Measurements from ENCODE around the gene AMOTL2. TPM values are rescaled to one million over a fixed set of nuclear protein-coding genes. Genes with fewer than 3 reads are reported as not detected.

The AMOTL2 gene
- polyA plus RNA-seq, 1 donor, result 38.9 TPM

DNA sequence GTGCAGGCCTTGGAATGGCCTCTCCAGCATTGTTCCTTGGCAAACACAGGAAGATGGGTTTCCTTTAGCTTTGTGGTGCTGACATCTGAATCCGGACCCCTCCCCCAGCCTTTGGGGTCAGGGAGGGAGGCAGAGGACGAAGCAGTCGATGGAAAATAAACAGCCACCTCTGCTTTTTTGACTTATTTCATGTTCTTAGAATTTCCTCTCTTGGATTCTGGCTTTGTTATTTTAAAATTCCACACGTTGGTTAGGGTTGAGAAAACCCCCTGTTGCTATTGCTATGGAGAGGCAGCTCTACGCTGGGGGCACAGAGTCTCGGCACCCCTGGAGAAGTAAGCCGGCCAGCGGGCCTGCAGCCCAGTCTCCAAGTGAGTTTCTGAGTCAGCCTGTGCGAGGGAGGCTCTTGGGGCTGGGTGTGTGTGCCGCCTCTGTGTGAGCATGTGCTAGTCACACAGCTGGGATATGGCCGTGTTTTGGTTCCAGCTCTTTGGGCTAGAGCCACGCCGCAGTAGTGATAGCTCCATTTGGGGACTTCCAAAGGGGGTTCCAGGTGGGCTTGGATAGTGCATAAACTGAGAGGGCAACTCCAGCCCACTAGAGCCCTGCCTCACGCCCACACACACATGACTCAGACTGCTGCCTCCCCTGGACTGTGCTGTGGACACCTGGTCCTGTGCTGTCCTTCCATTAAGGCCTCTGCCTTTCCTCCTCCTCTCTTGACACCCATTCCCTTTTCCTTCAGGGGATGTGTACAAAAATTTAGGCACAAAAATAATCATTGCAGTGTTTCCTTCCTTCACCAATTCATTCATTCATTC, 58.8 kb downstream of the AMOTL2 start:
- no peak for DNase-seq (ENCODE audit: low read depth)

DNA sequence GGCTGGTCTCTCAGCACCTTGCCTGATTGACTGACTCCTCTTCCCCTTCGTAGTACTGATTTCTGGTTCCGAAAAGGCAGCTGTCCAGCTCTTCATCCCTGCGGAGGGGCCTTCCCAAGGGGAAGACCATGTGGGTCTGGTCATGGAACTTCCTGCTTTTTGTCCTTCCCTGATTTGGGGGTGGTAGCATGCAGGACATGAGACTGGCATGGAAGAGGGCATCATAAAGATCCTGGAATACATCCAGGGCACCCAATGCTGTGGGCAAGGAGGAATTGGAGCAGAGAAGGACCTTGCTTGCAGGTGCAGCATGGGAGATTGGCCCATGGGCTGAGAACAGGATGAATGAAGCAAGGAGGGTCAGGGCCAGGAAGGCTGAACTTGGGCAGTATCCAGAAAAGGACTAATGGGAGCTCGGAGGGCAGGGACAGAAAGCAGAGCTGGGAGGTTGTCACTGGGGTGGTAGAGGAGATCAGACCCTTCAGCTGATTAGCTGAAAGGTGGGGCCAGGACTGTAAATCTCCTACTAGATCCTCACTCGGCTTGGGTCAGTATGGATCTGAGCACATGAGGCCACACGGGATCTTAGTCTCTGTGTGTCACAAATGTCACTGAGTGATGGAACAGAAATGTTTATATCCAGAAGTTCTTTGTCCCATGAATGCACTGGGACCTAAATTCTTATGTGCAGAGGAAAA, 59.5 kb downstream of the AMOTL2 start:
- DNase-seq (ENCODE audit: low read depth), result no peak

- DNase-seq (ENCODE audit: low read depth), result no peak
Observed at GRCh38 chr3:134313847-134314587, 60.2 kb downstream of the AMOTL2 start.

- no peak for DNase-seq (ENCODE audit: low read depth)
Observed at GRCh38 chr3:134312873-134313846, 61.1 kb downstream of the AMOTL2 start.

DNA sequence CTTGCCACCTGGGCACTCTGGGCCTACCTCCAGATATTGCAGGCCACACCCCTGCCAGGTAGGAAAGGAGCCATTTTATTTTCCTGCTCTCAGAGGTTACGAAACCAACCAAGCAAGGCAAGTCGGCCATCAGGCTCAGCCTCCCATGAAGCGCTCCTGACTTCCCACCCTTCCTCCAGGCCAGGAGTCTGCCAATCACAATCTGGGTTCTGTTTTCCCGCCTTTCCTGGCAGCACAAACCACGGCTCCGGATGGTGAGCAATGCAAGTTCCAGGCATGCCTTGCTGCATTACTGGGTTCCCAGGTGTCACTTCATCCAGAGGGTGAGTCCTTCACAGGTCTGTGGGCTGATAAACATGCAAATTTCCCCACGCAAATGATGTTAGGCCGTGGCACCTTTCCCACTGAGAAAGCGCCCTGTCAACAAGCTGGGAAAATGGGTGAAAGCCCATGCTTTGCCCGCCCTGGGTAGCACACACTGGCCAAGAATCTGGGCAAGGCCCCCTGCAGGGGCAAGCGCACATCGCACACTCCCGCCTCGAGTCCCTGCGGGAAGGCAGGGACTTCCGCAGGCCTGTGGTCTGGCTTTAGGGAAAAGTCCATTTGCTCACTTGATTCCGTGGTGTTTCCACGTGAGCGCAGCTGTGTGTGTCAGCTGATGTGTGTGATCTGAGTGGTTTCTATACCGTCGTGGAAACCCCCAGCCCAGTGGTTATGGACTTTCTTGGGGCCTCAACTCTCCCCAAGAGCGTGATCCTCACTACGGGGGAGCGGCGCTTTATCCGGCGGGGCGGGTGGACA, 62.0 kb downstream of the AMOTL2 start:
- DNase-seq (ENCODE audit: low read depth), result no peak

- no peak for DNase-seq (ENCODE audit: low read depth)
Observed at GRCh38 chr3:134311693-134312071, 62.6 kb downstream of the AMOTL2 start.

- no peak for DNase-seq (ENCODE audit: low read depth)
Observed at GRCh38 chr3:134311265-134311664, 63.0 kb downstream of the AMOTL2 start.

DNA sequence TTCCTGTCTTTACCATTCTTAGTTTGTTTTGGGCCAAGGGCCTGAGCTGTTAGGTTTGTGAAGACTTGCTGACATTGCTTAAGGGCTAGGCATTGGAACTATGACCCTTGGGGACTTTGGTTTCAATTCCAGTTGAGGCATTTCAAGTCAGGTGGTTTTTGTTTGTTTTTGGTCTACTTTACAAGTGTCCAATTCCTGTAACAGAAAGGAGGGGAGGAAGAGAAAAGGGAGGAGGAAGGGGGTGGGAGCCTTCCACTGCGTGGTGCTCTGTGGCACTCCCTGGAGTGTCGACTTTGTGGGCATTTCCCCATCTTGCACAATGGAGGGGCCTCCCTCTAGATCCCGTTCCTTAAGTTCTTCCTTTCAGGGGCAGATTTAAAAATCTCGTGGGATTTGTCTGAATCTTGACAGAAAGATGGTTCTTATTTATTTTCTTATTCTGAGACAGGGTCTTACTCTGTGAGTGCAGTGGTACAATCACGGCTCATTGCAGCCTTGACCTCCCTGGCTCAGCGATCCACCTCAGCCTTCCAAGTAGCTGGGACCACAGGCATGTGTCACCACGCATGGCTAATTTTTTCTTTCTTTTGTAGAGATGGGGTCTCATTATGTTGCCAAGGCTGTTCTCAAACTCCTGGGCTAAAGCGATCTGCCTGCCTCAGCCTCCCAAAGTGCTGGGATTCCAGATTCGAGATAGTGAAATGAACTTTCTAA, 64.1 kb downstream of the AMOTL2 start:
- no peak for DNase-seq (ENCODE audit: low read depth)

DNA sequence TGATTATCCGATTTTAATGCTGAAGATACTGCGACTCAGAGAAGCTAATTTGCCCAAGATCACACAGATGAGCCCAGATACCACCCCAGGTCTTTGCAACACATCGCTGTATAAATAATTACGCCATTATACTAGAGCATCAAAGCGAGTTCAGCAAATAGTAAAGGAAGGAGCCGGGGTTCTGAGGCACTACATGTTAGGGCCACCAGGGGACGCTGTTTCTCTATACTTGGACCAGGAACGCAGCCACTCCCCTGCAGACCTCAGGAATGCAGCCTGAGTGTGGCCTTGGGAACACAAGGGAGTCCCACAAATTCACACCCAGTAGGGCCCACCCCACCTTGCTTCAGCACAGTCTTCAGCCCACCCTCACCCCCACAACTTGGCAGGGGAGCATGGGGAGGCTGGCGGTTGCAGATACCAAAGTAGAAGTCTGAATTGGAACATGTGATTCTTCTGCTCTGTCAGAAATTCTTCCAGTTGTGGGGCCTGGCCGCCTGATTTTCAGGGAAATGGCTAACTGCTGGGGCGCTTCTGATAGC, 65.8 kb downstream of the AMOTL2 start:
- no peak for DNase-seq (ENCODE audit: low read depth)

GRCh38 chr3:134307425-134307824, 66.8 kb downstream of the AMOTL2 start:
- no peak for DNase-seq (ENCODE audit: low read depth)

GRCh38 chr3:134306320-134306719, 67.9 kb downstream of the AMOTL2 start:
- no peak for DNase-seq (ENCODE audit: low read depth)

Other genes starting within 250 kb of the AMOTL2 start
- gene RYK, start 123.6 kb downstream of the AMOTL2 start, polyA plus RNA-seq (ENCODE audit: insufficient read length), result 51.5 TPM
- gene ANAPC13, start 111.5 kb upstream of the AMOTL2 start, polyA plus RNA-seq (ENCODE audit: insufficient read length), result 59.3 TPM
- 35.9 TPM for gene CEP63, start 111.6 kb upstream of the AMOTL2 start, polyA plus RNA-seq (ENCODE audit: insufficient read length)